Ishikawa (cell line): Measurements from ENCODE around the gene YEATS2.

ENCODE experiments used
- CEBPB ChIP-seq: IDR thresholded peaks from 2 replicates; pipeline ENCODE4 v1.6.1; 2012
- CREB1 ChIP-seq: IDR thresholded peaks from 2 replicates; pipeline ENCODE4 v1.6.1; 2012; ENCODE audit warnings: low read depth
- EGR1 ChIP-seq: IDR thresholded peaks from 2 replicates; pipeline ENCODE4 v1.6.1; 2012
- EP300 ChIP-seq: IDR thresholded peaks from 2 replicates; pipeline ENCODE4 v1.6.1; 2012; ENCODE audit warnings: borderline replicate concordance
- FOXM1 ChIP-seq: IDR thresholded peaks from 2 replicates; pipeline ENCODE4 v1.6.1; 2012; ENCODE audit warnings: low read depth, borderline replicate concordance
- MAX ChIP-seq: IDR thresholded peaks from 2 replicates; pipeline ENCODE4 v1.6.1; 2012
- NFIC ChIP-seq: IDR thresholded peaks from 2 replicates; pipeline ENCODE4 v1.6.1; 2012
- RAD21 ChIP-seq: IDR thresholded peaks from 2 replicates; pipeline ENCODE4 v1.6.1; 2012; ENCODE audit warnings: low read depth
- REST ChIP-seq: IDR thresholded peaks from 2 replicates; pipeline ENCODE4 v1.6.1; 2012; ENCODE audit warnings: low read depth, mild to moderate bottlenecking
- TAF1 ChIP-seq: IDR thresholded peaks from 2 replicates; pipeline ENCODE4 v1.6.1; 2012; ENCODE audit warnings: low read depth, mild to moderate bottlenecking
- TCF12 ChIP-seq: IDR thresholded peaks from 2 replicates; pipeline ENCODE4 v1.6.1; 2012; ENCODE audit warnings: low read depth
- TEAD4 ChIP-seq: IDR thresholded peaks from 2 replicates; pipeline ENCODE4 v1.6.1; 2012
- USF1 ChIP-seq: IDR thresholded peaks from 2 replicates; pipeline ENCODE4 v1.6.1; 2012
- YY1 ChIP-seq: IDR thresholded peaks from 2 replicates; pipeline ENCODE4 v1.6.1; 2012; ENCODE audit warnings: low read depth
- ZBTB7A ChIP-seq: IDR thresholded peaks from 2 replicates; pipeline ENCODE4 v1.6.1; 2012; ENCODE audit warnings: low read depth

The YEATS2 gene

GRCh38 chr3:183777016-183777618, 79.5 kb downstream of the YEATS2 start:
- no peak for TF ChIP-seq FOXM1
- no peak for TF ChIP-seq USF1

GRCh38 chr3:183779896-183780465, 82.4 kb downstream of the YEATS2 start:
- no peak for TF ChIP-seq CREB1
- TF ChIP-seq NFIC: no peak
- TF ChIP-seq EP300: no peak
- TF ChIP-seq FOXM1: no peak
- no peak for TF ChIP-seq MAX
- no peak for TF ChIP-seq CEBPB
- no peak for TF ChIP-seq RAD21
- no peak for TF ChIP-seq YY1
- TF ChIP-seq TEAD4: no peak
- TF ChIP-seq ZBTB7A: no peak
- no peak for TF ChIP-seq TAF1
- no peak for TF ChIP-seq TCF12
- TF ChIP-seq REST: no peak
- no peak for TF ChIP-seq EGR1
- TF ChIP-seq USF1: no peak

GRCh38 chr3:183781246-183781645, 83.6 kb downstream of the YEATS2 start:
- TF ChIP-seq CREB1 (no peak), MAX (no peak), REST (no peak), EP300 (no peak), EGR1 (no peak), CEBPB (no peak), TEAD4 (no peak), YY1 (no peak), FOXM1 (no peak), RAD21 (no peak), TCF12 (no peak), USF1 (no peak), ZBTB7A (no peak), TAF1 (no peak), NFIC (no peak)

- no peak for TF ChIP-seq TEAD4
- no peak for TF ChIP-seq CEBPB
- TF ChIP-seq ZBTB7A: no peak
- no peak for TF ChIP-seq EP300
- no peak for TF ChIP-seq TCF12
- no peak for TF ChIP-seq NFIC
- TF ChIP-seq EGR1: no peak
- no peak for TF ChIP-seq RAD21
- TF ChIP-seq CREB1: no peak
- TF ChIP-seq REST: no peak
- no peak for TF ChIP-seq USF1
- no peak for TF ChIP-seq TAF1
- TF ChIP-seq MAX: no peak
- no peak for TF ChIP-seq FOXM1
- no peak for TF ChIP-seq YY1
Measured at GRCh38 chr3:183782576-183783276, 85.1 kb downstream of the YEATS2 start.
